Uterus (tissue), 4 donors: ENCODE results near the gene CDC42BPA. TPM values are rescaled to one million over a fixed set of nuclear protein-coding genes. Genes with fewer than 3 reads are reported as not detected.

Experiments used
- DNase-seq, 2 donors: peaks; one replicate each; pipeline ENCODE4 v3.0.0-alpha.2; 2019 to 2020
- H3K27ac ChIP-seq, 2 donors: fragments of 200-600 bp; sonication (generic); 1 replicate in 1 of 2; 2 replicates in 1 of 2; pipeline ENCODE4 v1.5.1; 2016 to 2018
- H3K27me3 ChIP-seq, 2 donors: fragments of 200-600 bp; sonication (generic); one replicate each; pipeline ENCODE4 v1.5.1; 2018 to 2019; ENCODE audit warnings: control low read depth in 1 of 2
- H3K36me3 ChIP-seq, 2 donors: fragments of 200-600 bp; sonication (generic); one replicate each; pipeline ENCODE4 v1.5.1; 2019; ENCODE audit warnings: control low read depth in 1 of 2
- H3K4me1 ChIP-seq, 2 donors: fragments of 200-600 bp; sonication (generic); one replicate each; pipeline ENCODE4 v1.5.1; 2018 to 2019; ENCODE audit warnings: control low read depth in 1 of 2
- H3K4me3 ChIP-seq, 2 donors: fragments of 200-600 bp; sonication (generic); 1 replicate in 1 of 2; 2 replicates in 1 of 2; pipeline ENCODE4 v1.5.1; 2018 to 2019; ENCODE audit warnings: mild to moderate bottlenecking in 1 of 2
- H3K9me3 ChIP-seq, 2 donors: fragments of 200-600 bp; sonication (generic); one replicate each; pipeline ENCODE4 v1.5.1; 2019; ENCODE audit warnings: control low read depth in 1 of 2
- CTCF ChIP-seq, 4 experiments: fragments of 200-600 bp in 2 of 4; fragments of 450-650 bp in 2 of 4; sonication (generic) in 2 of 4; IDR thresholded peaks; one replicate each; pipeline ENCODE4 v1.5.1; 2016 to 2019; ENCODE audit warnings: antibody characterized with exemption in 4 of 4, mild to moderate bottlenecking in 2 of 4, moderate library complexity in 1 of 4
- POLR2A ChIP-seq, 2 donors: fragments of 450-650 bp; IDR thresholded peaks; one replicate each; pipeline ENCODE4 v1.6.1; 2016; ENCODE audit warnings: antibody characterized with exemption in 2 of 2, mild to moderate bottlenecking in 1 of 2, moderate library complexity in 1 of 2
- intact Hi-C: fragments of 100-400 bp; cut with DNase I; formaldehyde crosslinking; loops from one replicate; pipeline ENCODE4 v1.15.1; 2023; ENCODE audit warnings: low total_unique reads
- total RNA-seq, 4 donors: library from RNA; depleted of rRNA in 3 of 4; stranded (reverse); fragments of >200 nt in 3 of 4; gene quantifications; one replicate each; pipeline versions ENCODE4 v1.1.0 to v1.2.4, GENCODE V29; 2014 to 2023
- donor health status: DM: yes; HTN: yes; CAD: no.

The CDC42BPA gene
- total RNA-seq, 4 donors from 2014 or later: 32.9 to 116 (median 55.2) TPM

DNA sequence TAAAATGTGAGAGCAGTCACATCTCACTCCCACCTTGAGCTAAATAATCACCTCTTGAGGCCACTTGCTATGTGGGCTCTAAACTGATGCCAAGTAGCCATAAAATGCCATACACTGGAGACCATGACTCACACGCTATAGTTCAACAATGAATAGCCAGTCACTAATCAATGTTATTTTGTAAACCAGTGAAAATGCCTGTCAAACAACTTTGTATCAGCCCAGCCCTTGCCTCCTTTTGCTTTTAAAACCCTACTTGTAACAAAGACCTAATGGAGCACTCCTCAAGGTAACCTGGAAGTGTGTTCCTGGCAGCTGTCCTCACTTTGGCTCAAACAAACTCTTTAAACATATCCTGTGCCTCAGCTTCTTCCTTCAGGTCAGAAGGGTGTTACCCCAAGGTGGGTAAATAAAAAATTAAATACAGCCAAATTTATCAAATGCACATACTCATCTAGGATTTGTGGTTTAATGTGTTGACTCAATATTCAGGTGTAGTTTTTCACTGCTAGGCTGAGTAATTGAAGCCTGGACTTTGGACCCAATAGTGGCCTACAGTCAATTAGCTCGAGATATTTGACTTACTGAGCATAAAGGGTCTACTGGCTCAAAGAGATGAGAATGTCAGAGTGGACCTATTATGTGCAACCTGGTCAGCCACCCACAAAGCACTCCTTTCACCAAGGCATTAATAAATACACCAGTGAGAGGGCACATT is 223.9 kb downstream of the CDC42BPA start:
- Histone ChIP-seq H3K9me3 (no peaks in the 10 kb centered on the region), H3K36me3 (no peaks in the 10 kb centered on the region), H3K27ac (no peak overlapping the region), H3K27me3 (no peaks in the 10 kb centered on the region), H3K4me3 (no peak overlapping the region), H3K4me1 (no peaks in the 10 kb centered on the region)
- no peak for TF ChIP-seq CTCF (IDR thresholded peaks at IDR 0.05)
- TF ChIP-seq POLR2A (IDR thresholded peaks at IDR 0.05): no peak
- DNase-seq: no peak
- intact Hi-C loops: no loop called here

DNA sequence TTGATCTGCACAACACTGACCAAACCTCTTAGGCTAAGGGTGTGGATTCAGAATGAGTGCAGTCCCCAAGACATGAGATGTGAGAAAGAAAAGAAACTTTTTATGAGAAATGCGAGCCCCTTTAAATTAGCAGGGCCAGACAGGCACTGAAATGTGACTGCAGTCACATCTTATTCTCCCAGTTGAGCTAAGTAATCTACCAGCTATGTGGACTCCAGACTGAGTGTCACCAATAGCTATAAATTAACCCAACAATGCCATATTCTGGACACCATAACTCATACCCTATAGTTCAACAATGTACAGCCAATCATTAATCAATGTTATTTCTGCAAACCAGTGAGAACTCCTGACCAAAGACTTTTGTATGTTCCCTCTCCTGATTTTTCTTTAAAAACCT is 225.0 kb downstream of the CDC42BPA start:
- TF ChIP-seq POLR2A (IDR thresholded peaks at IDR 0.05): no peak
- no peak for TF ChIP-seq CTCF (IDR thresholded peaks at IDR 0.05)
- intact Hi-C loops: no loop called here
- DNase-seq: no peak

DNA sequence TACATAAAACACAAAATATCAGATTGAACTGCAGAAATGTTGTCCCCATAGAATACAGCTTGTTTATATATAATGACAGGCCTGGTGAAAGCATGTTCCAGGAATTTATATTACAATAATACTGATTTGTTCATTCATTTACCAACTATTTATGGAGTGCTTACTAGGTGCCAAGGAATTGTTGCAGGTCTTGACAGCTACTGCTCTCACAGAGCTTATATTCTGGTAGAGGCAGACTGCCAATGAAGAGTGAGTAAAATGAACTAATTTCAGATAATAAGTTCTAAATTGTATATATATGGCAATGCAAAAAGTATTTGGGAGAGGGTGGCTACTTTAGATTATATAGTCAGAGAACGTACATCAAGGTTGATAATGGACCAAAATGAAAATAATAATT is 226.2 kb downstream of the CDC42BPA start:
- intact Hi-C loops: no loop called here
- no peak for TF ChIP-seq CTCF (IDR thresholded peaks at IDR 0.05)
- no peak for TF ChIP-seq POLR2A (IDR thresholded peaks at IDR 0.05)

More for the DNA sequence above, 225.0 kb downstream of the CDC42BPA start:
- Histone ChIP-seq H3K4me1 (no peaks in the 10 kb centered on the region), H3K27me3 (no peaks in the 10 kb centered on the region), H3K4me3 (no peak overlapping the region), H3K36me3 (no peaks in the 10 kb centered on the region), H3K9me3 (no peaks in the 10 kb centered on the region), H3K27ac (no peak overlapping the region)

GRCh38 chr1:227086636-227087035 is 231.7 kb downstream of the CDC42BPA start:
- intact Hi-C loops: no loop called here
- no peak for TF ChIP-seq CTCF (IDR thresholded peaks at IDR 0.05)
- no peak for TF ChIP-seq POLR2A (IDR thresholded peaks at IDR 0.05)
- H3K27ac ChIP-seq: no peak overlapping the region
- DNase-seq: no peak
- no peaks in the 10 kb centered on the region for H3K27me3 ChIP-seq
- H3K4me1 ChIP-seq: no peaks in the 10 kb centered on the region
- H3K9me3 ChIP-seq: peaks cover 0 to 4% of the 10 kb centered on the region in 2 donors
- H3K36me3 ChIP-seq: no peaks in the 10 kb centered on the region
- no peak overlapping the region for H3K4me3 ChIP-seq

More for the DNA sequence above, 226.2 kb downstream of the CDC42BPA start:
- Histone ChIP-seq H3K4me1 (no peaks in the 10 kb centered on the region), H3K9me3 (no peaks in the 10 kb centered on the region), H3K27me3 (no peaks in the 10 kb centered on the region), H3K36me3 (no peaks in the 10 kb centered on the region), H3K27ac (no peak overlapping the region), H3K4me3 (no peak overlapping the region)
- DNase-seq: no peak

- no peaks in the 10 kb centered on the region for H3K4me1 ChIP-seq
- no peak overlapping the region for H3K4me3 ChIP-seq
- intact Hi-C loops: no loop called here
- TF ChIP-seq POLR2A (IDR thresholded peaks at IDR 0.05) (no peak), CTCF (IDR thresholded peaks at IDR 0.05) (no peak)
- no peaks in the 10 kb centered on the region for H3K36me3 ChIP-seq
- DNase-seq: no peak
- H3K9me3 ChIP-seq: peaks cover 0 to 4% of the 10 kb centered on the region in 2 donors
- no peaks in the 10 kb centered on the region for H3K27me3 ChIP-seq
- no peak overlapping the region for H3K27ac ChIP-seq
Observed at GRCh38 chr1:227082999-227083746, 235.1 kb downstream of the CDC42BPA start.
